H1 (cell line): Measurements from ENCODE around the gene SYNGR3. TPM values are rescaled to one million over a fixed set of nuclear protein-coding genes. Genes with fewer than 3 reads are reported as not detected.

ENCODE experiments used
- NRF1 ChIP-seq: IDR thresholded peaks from 2 replicates; pipeline ENCODE4 v1.6.1; 2011; ENCODE audit warnings: mild to moderate bottlenecking, low read depth, low read length, improper control_type of control experiment
- SAP30 ChIP-seq: fragments of 300-600 bp; sonication (generic); IDR thresholded peaks from 2 replicates; pipeline ENCODE4 v1.7.1; 2012; ENCODE audit warnings: low read length, moderate library complexity, mild to moderate bottlenecking, inconsistent platforms; ENCODE audit not compliant: insufficient read depth, insufficient replicate concordance
- polyA plus RNA-seq, 7 experiments: library from polyadenylated mRNA; depleted of rRNA in 3 of 7; stranded (reverse) in 5 of 7; unstranded in 2 of 7; fragments of >200 nt in 5 of 7; fragments of 200-250 nt in 2 of 7; gene quantifications; 1 replicate in 5 of 7; 2 replicates in 1 of 7; 4 replicates in 1 of 7; pipeline versions ENCODE4 v1.2.1 to v1.2.3, GENCODE V29; 2011 to 2013; ENCODE audit warnings: missing spikeins in 2 of 7, mixed read lengths in 2 of 7
- total RNA-seq: library from RNA; stranded (reverse); fragmentation: NEBNext Ultra II Directional; extraction: Animal tissue kit (Norgen Biotek cat#: 25700); gene quantifications from 2 replicates; pipeline ENCODE4 v1.2.1, GENCODE V29; 2021
- TF ChIP-seq, protein P1 (sequence below): IDR thresholded peaks from 2 replicates; pipeline ENCODE4 v1.6.1; 2012; ENCODE audit warnings: inconsistent platforms
- TF ChIP-seq, protein P2 (sequence below), 3 experiments: IDR thresholded peaks; 1 replicate in 2 of 3; 2 replicates in 1 of 3; pipeline versions ENCODE4 v1.5.1 to v1.6.1; 2011; ENCODE audit warnings: low read length in 3 of 3, mild to moderate bottlenecking in 3 of 3, inconsistent platforms in 2 of 3, low read depth in 1 of 3, moderate library complexity in 1 of 3; ENCODE audit not compliant: insufficient read depth in 1 of 3; ENCODE audit errors: control extremely low read depth in 1 of 3

SYNGR3 gene
- total and polyA plus RNA-seq, 2 of the 8 experiments (the other 6 are each of a cell fraction or from before 2014, with no cell fraction given), result 36.2 to 49.9 TPM

DNA sequence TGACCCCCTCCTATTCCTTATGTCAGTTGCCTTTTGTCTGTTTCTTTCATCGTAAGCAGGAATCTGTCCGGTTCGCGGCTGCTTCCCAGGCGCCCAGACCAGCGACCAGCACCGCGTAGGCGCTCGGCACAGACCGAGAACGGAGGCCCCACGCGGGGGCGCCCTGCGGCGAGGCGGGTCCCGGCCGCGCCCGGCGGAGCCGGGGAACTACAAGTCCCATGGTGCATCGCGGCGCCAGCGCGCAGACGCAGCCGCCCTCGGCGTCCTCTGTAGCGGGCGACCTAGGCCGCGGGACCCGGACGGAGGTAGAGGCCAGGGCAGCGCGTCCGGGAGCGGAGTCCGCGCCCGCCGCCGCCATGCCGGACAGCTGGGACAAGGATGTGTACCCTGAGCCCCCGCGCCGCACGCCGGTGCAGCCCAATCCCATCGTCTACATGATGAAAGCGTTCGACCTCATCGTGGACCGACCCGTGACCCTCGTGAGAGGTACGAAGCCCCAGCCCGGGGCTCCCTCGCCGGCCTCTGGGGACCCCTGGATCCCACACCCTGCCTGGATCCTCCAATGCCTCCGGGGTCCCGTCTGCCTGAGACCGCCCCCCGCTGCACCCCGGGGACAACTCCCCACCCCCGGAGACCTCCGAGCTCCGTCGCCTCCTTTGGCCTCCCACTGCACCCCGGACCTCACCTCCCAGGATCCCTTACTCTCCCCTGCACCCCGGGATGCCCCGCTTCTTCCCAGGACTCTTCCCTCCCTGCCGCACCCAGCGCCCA is 30.3 kb upstream of the SYNGR3 start, which contains the start of gene NDUFB10 (continued):
- TF ChIP-seq NRF1 (peak; percentile 65), SAP30 (no peak)
- TF ChIP-seq, protein P1, sequence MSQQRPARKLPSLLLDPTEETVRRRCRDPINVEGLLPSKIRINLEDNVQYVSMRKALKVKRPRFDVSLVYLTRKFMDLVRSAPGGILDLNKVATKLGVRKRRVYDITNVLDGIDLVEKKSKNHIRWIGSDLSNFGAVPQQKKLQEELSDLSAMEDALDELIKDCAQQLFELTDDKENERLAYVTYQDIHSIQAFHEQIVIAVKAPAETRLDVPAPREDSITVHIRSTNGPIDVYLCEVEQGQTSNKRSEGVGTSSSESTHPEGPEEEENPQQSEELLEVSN, result 0 out of 2 replicates have a peak, but pooled peaks have one; percentile 16
- TF ChIP-seq, protein P2, sequence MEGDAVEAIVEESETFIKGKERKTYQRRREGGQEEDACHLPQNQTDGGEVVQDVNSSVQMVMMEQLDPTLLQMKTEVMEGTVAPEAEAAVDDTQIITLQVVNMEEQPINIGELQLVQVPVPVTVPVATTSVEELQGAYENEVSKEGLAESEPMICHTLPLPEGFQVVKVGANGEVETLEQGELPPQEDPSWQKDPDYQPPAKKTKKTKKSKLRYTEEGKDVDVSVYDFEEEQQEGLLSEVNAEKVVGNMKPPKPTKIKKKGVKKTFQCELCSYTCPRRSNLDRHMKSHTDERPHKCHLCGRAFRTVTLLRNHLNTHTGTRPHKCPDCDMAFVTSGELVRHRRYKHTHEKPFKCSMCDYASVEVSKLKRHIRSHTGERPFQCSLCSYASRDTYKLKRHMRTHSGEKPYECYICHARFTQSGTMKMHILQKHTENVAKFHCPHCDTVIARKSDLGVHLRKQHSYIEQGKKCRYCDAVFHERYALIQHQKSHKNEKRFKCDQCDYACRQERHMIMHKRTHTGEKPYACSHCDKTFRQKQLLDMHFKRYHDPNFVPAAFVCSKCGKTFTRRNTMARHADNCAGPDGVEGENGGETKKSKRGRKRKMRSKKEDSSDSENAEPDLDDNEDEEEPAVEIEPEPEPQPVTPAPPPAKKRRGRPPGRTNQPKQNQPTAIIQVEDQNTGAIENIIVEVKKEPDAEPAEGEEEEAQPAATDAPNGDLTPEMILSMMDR (IDR thresholded peaks at IDR 0.05; ENCODE audit: control extremely low read depth in 1 of 3, insufficient read depth in 1 of 3, low read depth in 1 of 3, low read length in 3 of 3), result peak in 1 of 3 experiments; percentile 35; a peak in 1 of 4 replicates
